A549 (cell line): ENCODE measurements around the gene PDGFC. TPM values are rescaled to one million over a fixed set of nuclear protein-coding genes. Genes with fewer than 3 reads are reported as not detected.

Source experiments
- ATAC-seq, 2 experiments: fragments of 200-7000 bp in 1 of 2; fragments of >200 bp in 1 of 2; cut with Nextera tagmentation in 1 of 2; cut with Tn5 transposase in 1 of 2; 3 replicates each; pipeline versions ENCODE4 v1.8.0 to v1.9.1; 2018 to 2020; ENCODE audit warnings: mild to moderate bottlenecking in 1 of 2, moderate library complexity in 1 of 2
- CTCF ChIA-PET: fragments of 300-600 bp; sonication (Branson Sonifier 250); formaldehyde crosslinking; extraction: SDS; loops from one replicate; lab custom pipeline; 2021; ENCODE audit warnings: antibody characterized with exemption, inconsistent platforms; lab: Yijun Ruan, JAX
- POLR2A ChIA-PET: fragments of 350-600 bp; formaldehyde crosslinking; extraction: SDS; loops from one replicate; lab custom pipeline; 2021; ENCODE audit warnings: antibody characterized with exemption, inconsistent platforms; lab: Yijun Ruan, JAX
- DNase-seq, 2 experiments: peaks; one replicate each; pipeline versions ENCODE4 v3.0.0 to v3.0.0-alpha.2; 2011 to 2016; ENCODE audit warnings: low read depth in 1 of 2, low spot score in 1 of 2
- FAIRE-seq: peaks from 2 replicates; lab custom pipeline; 2011; peaks lifted over from hg19 to GRCh38; lab: Jason Lieb, UNC
- H3K27ac ChIP-seq, 2 experiments: fragments of >200 bp; sonication (Bioruptor Twin); formaldehyde crosslinking; 3 replicates each; pipeline ENCODE4 v1.5.1; 2016 to 2017
- H3K4me1 ChIP-seq: fragments of >200 bp; sonication (Bioruptor Twin); formaldehyde crosslinking; 3 replicates; pipeline ENCODE4 v1.6.1; 2016
- H3K4me2 ChIP-seq: fragments of >200 bp; sonication (Bioruptor Twin); formaldehyde crosslinking; 3 replicates; pipeline ENCODE4 v1.6.1; 2016
- H3K4me3 ChIP-seq: fragments of >200 bp; sonication (Bioruptor Twin); formaldehyde crosslinking; 3 replicates; pipeline ENCODE4 v1.5.1; 2016
- H3K9me3 ChIP-seq: fragments of >200 bp; sonication (Bioruptor Twin); formaldehyde crosslinking; 3 replicates; pipeline ENCODE4 v1.6.1; 2016
- ATOH8 ChIP-seq: fragments of 250-450 bp; sonication (Bioruptor Pico); IDR thresholded peaks from 2 replicates; pipeline ENCODE4 v1.5.0; 2020; ENCODE audit warnings: low read depth, mild to moderate bottlenecking, moderate library complexity
- BCL3 ChIP-seq: fragments of >200 bp; sonication (Bioruptor Twin); formaldehyde crosslinking; IDR thresholded peaks from 3 replicates; pipeline ENCODE4 v1.6.1; 2016
- BHLHE40 ChIP-seq: IDR thresholded peaks from 2 replicates; pipeline ENCODE4 v1.6.1; 2012; ENCODE audit warnings: low read depth, low read length, inconsistent platforms
- CBX2 ChIP-seq: fragments of 200-600 bp; sonication (generic); IDR thresholded peaks from 2 replicates; pipeline ENCODE4 v1.6.1; 2016; ENCODE audit warnings: low read depth, mild to moderate bottlenecking, borderline replicate concordance
- CBX8 ChIP-seq: fragments of 200-600 bp; sonication (generic); IDR thresholded peaks from 2 replicates; pipeline ENCODE4 v1.6.1; 2016
- CHD2 ChIP-seq: fragments of 150-350 bp; IDR thresholded peaks from 2 replicates; pipeline ENCODE4 v1.6.1; 2014; ENCODE audit warnings: low read length; ENCODE audit not compliant: partially characterized antibody
- CTCF ChIP-seq: fragments of >200 bp; sonication (Bioruptor Twin); formaldehyde crosslinking; IDR thresholded peaks from 3 replicates; pipeline ENCODE4 v1.5.1; 2016
- EHF ChIP-seq: fragments of 250-450 bp; sonication (Bioruptor Pico); IDR thresholded peaks from 2 replicates; pipeline ENCODE4 v1.5.0; 2020; ENCODE audit warnings: mild to moderate bottlenecking
- EP300 ChIP-seq, 2 experiments: fragments of >200 bp; sonication (Bioruptor Twin); formaldehyde crosslinking; IDR thresholded peaks; 2 replicates in 1 of 2; 3 replicates in 1 of 2; pipeline ENCODE4 v1.6.1; 2016 to 2017
- ESRRA ChIP-seq: fragments of 150-350 bp; IDR thresholded peaks from 2 replicates; pipeline ENCODE4 v1.6.1; 2014; ENCODE audit warnings: mild to moderate bottlenecking, low read length, borderline replicate concordance
- FOSB ChIP-seq: fragments of 250-450 bp; sonication (Bioruptor Pico); IDR thresholded peaks from 2 replicates; pipeline ENCODE4 v1.5.0; 2020; ENCODE audit warnings: mild to moderate bottlenecking, moderate library complexity
- FOSL2 ChIP-seq, 2 experiments: fragments of 450-650 bp in 1 of 2; fragments of >200 bp in 1 of 2; sonication (Bioruptor Twin) in 1 of 2; formaldehyde crosslinking; IDR thresholded peaks; 2 replicates each; pipeline versions ENCODE4 v1.5.0 to v1.6.1; 2016 to 2020; ENCODE audit warnings: mild to moderate bottlenecking in 1 of 2, moderate library complexity in 1 of 2
- FOXS1 ChIP-seq: fragments of 250-450 bp; sonication (Bioruptor Pico); IDR thresholded peaks from 2 replicates; pipeline ENCODE4 v1.5.0; 2020; ENCODE audit warnings: mild to moderate bottlenecking, moderate library complexity
- HDAC2 ChIP-seq: fragments of 200-600 bp; sonication (generic); IDR thresholded peaks from 2 replicates; pipeline ENCODE4 v1.6.1; 2016
- HOXA7 ChIP-seq: fragments of 250-450 bp; sonication (Bioruptor Pico); IDR thresholded peaks from 2 replicates; pipeline ENCODE4 v1.5.0; 2020; ENCODE audit warnings: mild to moderate bottlenecking, moderate library complexity
- HOXB13 ChIP-seq: fragments of 250-450 bp; sonication (Bioruptor Pico); IDR thresholded peaks from 2 replicates; pipeline ENCODE4 v1.5.0; 2020; ENCODE audit warnings: low read depth, mild to moderate bottlenecking, moderate library complexity
- HOXB5 ChIP-seq: fragments of 250-450 bp; sonication (Bioruptor Pico); IDR thresholded peaks from 2 replicates; pipeline ENCODE4 v1.5.0; 2020; ENCODE audit warnings: mild to moderate bottlenecking, moderate library complexity
- KDM1A ChIP-seq: fragments of 200-600 bp; sonication (generic); IDR thresholded peaks from 2 replicates; pipeline ENCODE4 v1.6.1; 2016; ENCODE audit warnings: low read depth, mild to moderate bottlenecking
- KDM5A ChIP-seq: fragments of 200-600 bp; sonication (generic); IDR thresholded peaks from 2 replicates; pipeline ENCODE4 v1.6.1; 2016; ENCODE audit warnings: antibody characterized with exemption, mild to moderate bottlenecking
- MAFK ChIP-seq: fragments of 450-650 bp; IDR thresholded peaks from 2 replicates; pipeline ENCODE4 v1.6.1; 2014; ENCODE audit not compliant: partially characterized antibody
- MAZ ChIP-seq: fragments of 150-350 bp; IDR thresholded peaks from 2 replicates; pipeline ENCODE4 v1.6.1; 2014; ENCODE audit warnings: antibody characterized with exemption, low read depth, low read length, borderline replicate concordance
- POLR2AphosphoS2 ChIP-seq: conservative IDR thresholded peaks from 2 replicates; pipeline ENCODE4 v1.6.1; 2012; ENCODE audit warnings: low read length, improper control_type of control experiment, inconsistent platforms
- RAD21 ChIP-seq, 2 experiments: fragments of >200 bp in 1 of 2; sonication (Bioruptor Twin) in 1 of 2; formaldehyde crosslinking in 1 of 2; IDR thresholded peaks in 1 of 2; conservative IDR thresholded peaks in 1 of 2; 2 replicates in 1 of 2; 3 replicates in 1 of 2; pipeline ENCODE4 v1.6.1; 2012 to 2018; ENCODE audit warnings: inconsistent platforms in 1 of 2
- RARB ChIP-seq: fragments of 250-450 bp; sonication (Bioruptor Pico); IDR thresholded peaks from 2 replicates; pipeline ENCODE4 v1.8.0; 2021; ENCODE audit warnings: mild to moderate bottlenecking, moderate library complexity
- RCOR1 ChIP-seq: fragments of 150-350 bp; IDR thresholded peaks from 2 replicates; pipeline ENCODE4 v1.6.1; 2014; ENCODE audit warnings: antibody characterized with exemption, low read length, low read depth
- REST ChIP-seq: fragments of 200-600 bp; sonication (generic); IDR thresholded peaks from 2 replicates; pipeline ENCODE4 v1.6.1; 2016; ENCODE audit warnings: antibody characterized with exemption, mild to moderate bottlenecking, moderate library complexity
- SREBF2 ChIP-seq: fragments of 450-650 bp; IDR thresholded peaks from 2 replicates; pipeline ENCODE4 v1.6.1; 2014; ENCODE audit warnings: mild to moderate bottlenecking, moderate library complexity
- TP53 ChIP-seq: fragments of 250-450 bp; sonication (Bioruptor Pico); IDR thresholded peaks from 2 replicates; pipeline ENCODE4 v1.5.0; 2021; ENCODE audit warnings: mild to moderate bottlenecking, moderate library complexity
- ZFP36 ChIP-seq: fragments of 450-650 bp; IDR thresholded peaks from 2 replicates; pipeline ENCODE4 v1.6.1; 2014; ENCODE audit warnings: borderline replicate concordance; ENCODE audit not compliant: partially characterized antibody
- ZNF302 ChIP-seq: fragments of 250-450 bp; sonication (Bioruptor Pico); IDR thresholded peaks from 2 replicates; pipeline ENCODE4 v1.9.0; 2021; ENCODE audit warnings: inconsistent platforms, mild to moderate bottlenecking, moderate library complexity
- ZSCAN20 ChIP-seq: fragments of 250-450 bp; sonication (Bioruptor Pico); IDR thresholded peaks from 2 replicates; pipeline ENCODE4 v1.8.0; 2022; ENCODE audit warnings: mild to moderate bottlenecking, moderate library complexity
- polyA plus RNA-seq, 4 experiments: library from polyadenylated mRNA; depleted of rRNA in 3 of 4; stranded (reverse); fragments of >200 nt; fragmentation: RNase III in 1 of 4; extraction: RNeasy Plus Mini Kit Qiagen cat#74134 plus additional on column Dnase treatment in 1 of 4; gene quantifications; 2 replicates in 3 of 4; 3 replicates in 1 of 4; pipeline ENCODE4 v1.2.3, GENCODE V29; 2011 to 2017

PDGFC gene
- polyA plus RNA-seq, 2 of the 4 experiments (the other 2 are of a cell fraction) = 3.5 to 4.1 TPM

- POLR2A ChIA-PET = no interaction called here
These were observed 182.8 kb downstream of the PDGFC start for GRCh38 chr4:156788782-156789181.

GRCh38 chr4:156786713-156787112 is 184.9 kb downstream of the PDGFC start:
- H3K4me2 ChIP-seq = no peak overlapping the region
- no peak overlapping the region for H3K4me3 ChIP-seq
- H3K9me3 ChIP-seq = no peaks in the 10 kb centered on the region
- ChIA-PET POLR2A (no interaction called here), CTCF (no interaction called here)
- FAIRE-seq (no peak), DNase-seq (no peak), ATAC-seq (no peak)
- no peak overlapping the region for H3K27ac ChIP-seq
- H3K4me1 ChIP-seq = no peaks in the 10 kb centered on the region
- TF ChIP-seq ZSCAN20 (CRISPR knock-in tag) (no peak), CBX2 (no peak), CHD2 (no peak), FOXS1 (CRISPR knock-in tag) (no peak), EHF (CRISPR knock-in tag) (no peak), EP300 (IDR thresholded peaks at IDR 0.05) (no peak), BCL3 (no peak), BHLHE40 (no peak), HDAC2 (no peak), KDM1A (no peak), HOXB13 (CRISPR knock-in tag) (no peak), FOSB (no peak), HOXB5 (no peak), RARB (no peak), ZNF302 (CRISPR knock-in tag) (no peak), ATOH8 (CRISPR knock-in tag) (no peak), ZFP36 (no peak), CTCF (no peak)

More at GRCh38 chr4:156788782-156789181, 182.8 kb downstream of the PDGFC start:
- H3K4me3 ChIP-seq = no peak overlapping the region
- no peak overlapping the region for H3K27ac ChIP-seq
- H3K4me1 ChIP-seq = no peaks in the 10 kb centered on the region; the same call in 2 of the 3 replicates
- DNase-seq (no peak), FAIRE-seq (no peak), ATAC-seq (no peak)
- H3K4me2 ChIP-seq = no peak overlapping the region
- H3K9me3 ChIP-seq = no peaks in the 10 kb centered on the region
- CTCF ChIA-PET = no interaction called here
- no peak for TF ChIP-seq KDM5A
- no peak for TF ChIP-seq ZNF302 (CRISPR knock-in tag)
- no peak for TF ChIP-seq EHF (CRISPR knock-in tag)
- no peak for TF ChIP-seq CHD2
- no peak for TF ChIP-seq HOXB13 (CRISPR knock-in tag)
- no peak for TF ChIP-seq ZSCAN20 (CRISPR knock-in tag)
- no peak for TF ChIP-seq POLR2AphosphoS2
- TF ChIP-seq RCOR1 = no peak
- no peak for TF ChIP-seq SREBF2
- no peak for TF ChIP-seq RAD21 (conservative IDR thresholded peaks at IDR 0.05 in 1 of 2, IDR thresholded peaks at IDR 0.05 in 1 of 2)
- TF ChIP-seq FOSL2 (IDR thresholded peaks at IDR 0.05) = no peak
- TF ChIP-seq FOSL2 (CRISPR knock-in tag; IDR thresholded peaks at IDR 0.05) = no peak
- TF ChIP-seq ESRRA = no peak
- no peak for TF ChIP-seq TP53
- no peak for TF ChIP-seq HOXA7 (CRISPR knock-in tag)
- TF ChIP-seq HOXB5 = no peak
- TF ChIP-seq MAZ = no peak
- TF ChIP-seq REST = no peak
- TF ChIP-seq CBX8 = no peak
- TF ChIP-seq MAFK = no peak
